Upper lobe of left lung (tissue), 4 donors: ENCODE results near the gene PXN.

Experiments
- EP300 ChIP-seq, 4 donors: sonication (generic); formaldehyde crosslinking; IDR thresholded peaks; one replicate each; pipeline ENCODE4 v1.5.1; 2017; ENCODE audit warnings: antibody characterized with exemption in 4 of 4, control low read depth in 2 of 4
- POLR2A ChIP-seq, 4 donors: fragments of 450-650 bp; IDR thresholded peaks; one replicate each; pipeline ENCODE4 v1.5.1; 2016 to 2017; ENCODE audit warnings: antibody characterized with exemption in 4 of 4, mild to moderate bottlenecking in 2 of 4
- POLR2AphosphoS5 ChIP-seq, 2 donors: sonication (generic); formaldehyde crosslinking; IDR thresholded peaks; one replicate each; pipeline ENCODE4 v1.5.1; 2017; ENCODE audit warnings: antibody characterized with exemption in 2 of 2
- TF ChIP-seq, protein P1 (sequence below), 6 experiments: fragments of 450-650 bp in 4 of 6; fragments of 200-600 bp in 2 of 6; sonication (generic) in 2 of 6; IDR thresholded peaks; one replicate each; pipeline ENCODE4 v1.5.1; 2016 to 2019; ENCODE audit warnings: antibody characterized with exemption in 6 of 6

GRCh38 chr12:120241561-120242274 is 23.8 kb downstream of the PXN start:
- TF ChIP-seq POLR2AphosphoS5 (IDR thresholded peaks at IDR 0.05) (peak in 1 of 2 donors; percentile 10), EP300 (IDR thresholded peaks at IDR 0.05) (no peak), POLR2A (IDR thresholded peaks at IDR 0.05) (no peak)
- TF ChIP-seq, protein P1, sequence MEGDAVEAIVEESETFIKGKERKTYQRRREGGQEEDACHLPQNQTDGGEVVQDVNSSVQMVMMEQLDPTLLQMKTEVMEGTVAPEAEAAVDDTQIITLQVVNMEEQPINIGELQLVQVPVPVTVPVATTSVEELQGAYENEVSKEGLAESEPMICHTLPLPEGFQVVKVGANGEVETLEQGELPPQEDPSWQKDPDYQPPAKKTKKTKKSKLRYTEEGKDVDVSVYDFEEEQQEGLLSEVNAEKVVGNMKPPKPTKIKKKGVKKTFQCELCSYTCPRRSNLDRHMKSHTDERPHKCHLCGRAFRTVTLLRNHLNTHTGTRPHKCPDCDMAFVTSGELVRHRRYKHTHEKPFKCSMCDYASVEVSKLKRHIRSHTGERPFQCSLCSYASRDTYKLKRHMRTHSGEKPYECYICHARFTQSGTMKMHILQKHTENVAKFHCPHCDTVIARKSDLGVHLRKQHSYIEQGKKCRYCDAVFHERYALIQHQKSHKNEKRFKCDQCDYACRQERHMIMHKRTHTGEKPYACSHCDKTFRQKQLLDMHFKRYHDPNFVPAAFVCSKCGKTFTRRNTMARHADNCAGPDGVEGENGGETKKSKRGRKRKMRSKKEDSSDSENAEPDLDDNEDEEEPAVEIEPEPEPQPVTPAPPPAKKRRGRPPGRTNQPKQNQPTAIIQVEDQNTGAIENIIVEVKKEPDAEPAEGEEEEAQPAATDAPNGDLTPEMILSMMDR (IDR thresholded peaks at IDR 0.05), result no peak
